Stimulated activated CD4-positive, alpha-beta T cell treated with anti-CD3 and anti-CD28 coated beads, Interleukin-15, amount 100 ng/mL, for 48 hours (primary cell): ENCODE results near the gene MBL2.
A peak's percentile ranks its signal among the peaks of the same experiment; 100 is the strongest.

ENCODE experiments used
- DNase-seq, 2 donors: peaks; one replicate each; pipeline ENCODE4 v3.0.0-alpha.2; 2020; ENCODE audit warnings: low read depth in 2 of 2

The MBL2 gene

DNA sequence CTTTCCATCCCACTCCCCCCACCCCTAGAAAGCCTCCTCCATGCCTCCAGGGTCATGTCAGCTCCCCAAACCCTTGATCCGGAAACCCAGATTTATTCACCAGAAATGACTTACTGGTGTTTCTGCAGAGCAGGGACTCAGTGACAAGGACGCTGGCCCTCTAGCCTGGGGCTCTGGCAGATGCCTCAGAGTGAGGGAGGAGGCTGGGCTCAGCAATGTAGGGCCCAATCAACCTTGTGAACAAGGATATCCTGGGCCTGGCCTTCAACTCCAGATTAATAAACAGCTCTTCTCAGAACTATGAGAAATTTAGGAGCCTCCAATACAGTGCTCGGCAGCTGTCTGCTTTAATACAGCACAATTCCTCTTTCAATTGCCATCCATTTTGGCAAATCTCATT is at the start of gene MBL2:
Gene MBL2, minus strand, starts transcription at position 162 of the 400 bp plus-strand sequence. CDS start 1,149 bp downstream, outside the sequence.
- no peak for DNase-seq

DNA sequence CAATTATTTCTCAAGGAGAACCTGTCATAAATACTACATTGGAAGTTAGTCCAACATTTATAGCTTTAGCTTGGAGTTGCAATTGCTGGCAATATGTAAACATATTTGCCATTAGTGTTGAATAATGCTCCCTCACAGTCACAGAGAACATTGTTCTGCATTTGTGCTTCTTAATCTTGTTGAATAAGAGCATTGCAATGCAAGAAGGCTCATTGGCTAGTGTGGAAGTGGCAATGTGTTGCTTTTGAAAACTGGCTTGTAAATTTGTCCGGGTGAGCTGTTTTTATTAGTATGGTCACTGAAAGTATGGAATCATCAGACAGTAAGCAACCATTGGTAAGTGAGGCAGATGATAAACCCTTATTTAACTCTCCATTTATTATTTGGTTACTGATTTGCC is 47.7 kb upstream of the MBL2 start:
- no peak for DNase-seq

DNA sequence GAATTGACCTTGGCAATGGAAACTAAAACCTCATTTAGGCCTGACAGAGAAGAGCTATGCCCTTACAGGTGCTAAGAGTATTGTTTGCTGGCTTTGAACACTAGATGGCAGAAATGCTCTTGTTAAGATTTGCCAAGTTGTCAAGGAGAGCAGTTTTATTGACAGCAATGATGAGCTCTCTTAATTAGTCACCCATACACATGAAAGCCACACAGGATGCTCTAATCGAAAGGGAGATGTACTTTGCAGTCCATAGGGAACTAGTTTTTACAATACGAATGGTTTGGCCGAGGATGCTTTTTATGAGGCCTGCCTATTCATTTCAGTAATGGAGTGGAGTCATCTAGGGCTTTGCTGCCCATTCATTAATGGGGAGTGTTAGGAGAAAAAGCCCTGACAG is 45.4 kb upstream of the MBL2 start:
- DNase-seq: no peak

DNA sequence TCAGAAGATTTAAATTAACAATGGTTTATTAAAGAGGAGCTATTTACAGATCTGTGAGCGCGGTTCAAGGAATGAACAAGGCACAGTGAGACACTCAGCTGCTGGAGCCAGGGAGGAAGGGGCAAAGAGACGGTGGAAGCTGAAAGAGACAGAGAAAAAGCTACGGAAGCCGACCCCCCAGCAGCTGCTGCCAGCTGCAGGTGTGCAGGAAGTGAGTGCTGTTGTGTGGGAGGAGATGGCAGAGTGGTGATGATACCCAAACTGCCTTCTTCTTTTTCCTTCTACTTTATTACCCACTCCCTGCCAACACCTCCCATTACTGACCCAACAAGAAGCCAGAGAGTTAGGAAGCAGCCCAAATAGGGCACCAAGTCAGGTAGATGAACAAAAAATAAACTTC is 41.9 kb upstream of the MBL2 start:
- no peak for DNase-seq

DNA sequence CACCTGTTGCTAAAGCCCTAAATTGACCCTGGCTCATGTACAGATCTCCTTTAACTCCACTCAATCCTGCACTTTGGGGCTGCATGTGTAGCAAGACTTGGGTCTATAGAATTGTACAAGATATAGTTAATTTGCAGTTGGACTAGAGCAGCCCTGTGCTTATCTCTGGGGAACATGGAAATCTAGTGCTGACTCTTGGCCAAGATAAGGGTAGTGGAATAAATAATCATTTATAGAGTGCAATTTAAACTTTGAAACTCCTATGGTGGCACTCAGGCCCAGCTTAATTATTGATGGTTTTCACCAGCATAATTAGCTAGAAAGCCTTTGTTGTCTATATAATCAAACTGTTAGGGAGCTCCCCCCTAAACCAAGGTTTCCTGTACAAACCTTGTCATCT is 39.2 kb upstream of the MBL2 start:
- no peak for DNase-seq

DNA sequence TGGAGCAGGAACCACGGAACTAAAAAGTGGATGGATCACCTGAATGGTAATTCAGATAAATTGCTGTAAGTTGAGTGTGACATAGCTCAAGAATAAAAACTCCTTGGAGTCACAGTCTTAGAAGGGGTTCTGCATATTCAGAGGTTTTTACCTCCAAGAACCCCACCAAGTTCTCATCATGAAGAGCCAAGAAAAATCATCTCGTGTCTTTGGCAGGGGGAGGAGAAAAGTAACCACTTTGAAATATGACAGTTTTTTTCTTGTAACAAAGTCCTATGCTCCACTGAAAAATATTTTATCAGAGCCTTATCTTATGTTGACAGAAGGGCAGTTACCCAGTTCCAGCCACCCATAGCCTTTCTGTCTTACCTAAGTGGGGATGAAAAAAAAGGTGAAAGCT is 38.2 kb upstream of the MBL2 start:
- DNase-seq: no peak

DNA sequence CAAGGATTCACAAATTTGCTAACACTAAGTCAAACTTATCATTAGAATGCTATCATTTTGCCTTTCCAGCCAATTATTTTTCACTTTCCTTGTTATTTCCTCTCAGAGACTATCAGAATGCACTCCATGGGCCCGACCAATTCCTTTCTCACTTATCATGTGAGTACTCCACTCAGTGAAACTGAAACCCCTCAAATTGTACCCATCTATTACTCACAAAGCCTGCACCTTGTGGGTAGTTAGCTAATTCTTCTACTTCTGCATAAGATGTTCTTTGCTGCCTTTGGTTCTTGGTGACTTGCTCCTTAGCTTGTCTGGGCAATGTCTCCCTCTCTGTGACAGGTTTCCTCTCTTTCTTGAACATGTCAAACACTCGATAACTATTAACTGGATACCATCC is 35.2 kb upstream of the MBL2 start:
- no peak for DNase-seq

DNA sequence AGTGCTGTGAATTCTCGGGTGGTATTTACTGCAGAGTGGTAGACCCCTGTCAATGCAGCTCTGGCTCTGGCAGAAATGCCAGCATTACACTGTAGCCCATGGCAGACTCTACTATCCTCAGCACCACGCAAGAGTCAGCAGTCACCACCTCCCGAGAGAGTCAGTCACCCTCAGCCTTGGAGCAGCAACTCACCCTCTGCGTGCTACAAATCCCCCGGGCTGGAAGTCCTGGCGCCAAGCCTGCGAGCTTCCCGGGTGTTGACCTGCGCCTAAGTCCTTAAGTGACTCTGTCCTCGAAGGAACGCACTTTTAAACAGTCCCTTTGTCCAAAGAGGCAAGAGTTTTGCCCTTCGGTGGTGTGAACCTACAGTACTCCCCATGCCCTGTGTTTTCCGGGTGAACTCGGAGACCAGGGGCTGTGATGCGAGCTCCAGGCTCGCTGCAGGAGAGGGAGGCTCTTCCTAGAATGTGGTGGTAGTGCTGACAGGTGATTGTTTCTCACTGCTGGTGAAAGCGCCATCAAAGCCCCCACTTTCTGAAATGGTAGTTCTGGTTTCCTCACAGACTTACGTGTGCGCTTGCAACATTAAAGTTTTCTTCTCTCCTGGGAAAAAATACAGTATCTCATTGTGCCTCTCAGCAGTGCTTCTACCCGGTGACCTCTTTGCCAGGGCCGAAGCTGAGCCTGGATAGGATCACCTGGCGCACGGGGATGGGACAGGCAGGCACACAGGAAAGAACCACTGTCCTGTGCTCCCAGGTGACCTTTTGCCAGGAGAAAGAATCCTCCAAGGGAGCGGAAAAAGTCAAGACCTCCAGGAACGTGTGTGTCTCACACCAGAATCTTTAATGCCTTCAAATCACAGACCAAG is 33.1 kb upstream of the MBL2 start:
- DNase-seq: no peak

DNA sequence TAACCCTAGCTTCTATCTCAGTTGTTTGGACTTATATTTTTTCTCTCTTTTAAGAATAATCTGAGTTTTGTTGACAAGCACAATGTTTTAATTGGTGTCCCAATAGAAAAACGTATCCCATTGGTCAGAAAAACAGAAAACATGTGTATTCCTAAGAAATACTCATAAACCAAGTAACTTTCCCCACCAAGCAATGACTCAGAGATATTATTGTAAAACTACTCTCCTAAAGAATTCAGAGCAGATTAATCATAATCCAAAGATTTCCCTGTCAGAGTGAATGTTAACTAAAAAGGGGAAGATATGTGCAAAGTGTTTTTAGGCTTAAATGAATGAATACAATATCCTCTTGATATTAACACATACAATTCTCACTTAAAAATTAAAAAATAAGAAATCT is 29.4 kb upstream of the MBL2 start:
- no peak for DNase-seq

DNA sequence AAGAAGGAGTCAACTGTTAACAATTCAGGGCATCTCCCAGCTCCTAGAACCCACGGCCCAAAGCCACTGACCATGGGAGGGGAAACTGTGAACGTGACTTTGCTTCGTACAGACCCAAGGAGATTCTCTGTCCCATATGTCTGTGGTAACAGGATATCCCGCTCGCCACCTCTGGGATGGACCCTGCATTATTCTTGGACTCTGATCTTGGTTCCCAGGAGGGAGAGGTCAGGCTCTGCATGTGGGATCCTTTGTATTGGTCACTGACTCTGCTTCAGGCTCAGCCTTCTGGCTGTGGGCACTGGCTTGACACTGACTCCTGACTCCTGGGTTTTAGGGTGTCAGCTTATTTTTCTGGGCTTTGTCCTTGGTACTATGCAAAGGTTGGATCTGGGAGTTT is 13.5 kb upstream of the MBL2 start:
- DNase-seq: no peak

DNA sequence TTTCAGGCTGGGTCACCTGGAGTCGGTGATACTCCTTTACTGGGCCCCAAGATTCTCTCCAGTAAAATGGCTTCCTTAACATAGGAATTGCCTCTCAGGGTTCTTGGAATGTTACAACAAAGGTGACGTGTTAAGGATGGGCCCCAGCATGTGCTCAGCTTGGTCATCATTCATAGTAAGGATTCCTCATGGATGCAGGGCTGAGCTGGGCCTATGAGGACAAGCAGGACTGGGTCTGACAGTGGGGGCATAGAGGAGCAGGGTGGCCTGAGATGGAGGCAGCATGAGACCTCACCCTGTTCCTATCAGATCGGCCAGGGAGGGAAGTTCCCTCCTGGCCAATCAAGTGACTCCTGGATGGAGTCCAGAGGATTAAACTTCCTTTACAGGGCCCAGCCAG is 12.8 kb upstream of the MBL2 start:
- no peak for DNase-seq

DNA sequence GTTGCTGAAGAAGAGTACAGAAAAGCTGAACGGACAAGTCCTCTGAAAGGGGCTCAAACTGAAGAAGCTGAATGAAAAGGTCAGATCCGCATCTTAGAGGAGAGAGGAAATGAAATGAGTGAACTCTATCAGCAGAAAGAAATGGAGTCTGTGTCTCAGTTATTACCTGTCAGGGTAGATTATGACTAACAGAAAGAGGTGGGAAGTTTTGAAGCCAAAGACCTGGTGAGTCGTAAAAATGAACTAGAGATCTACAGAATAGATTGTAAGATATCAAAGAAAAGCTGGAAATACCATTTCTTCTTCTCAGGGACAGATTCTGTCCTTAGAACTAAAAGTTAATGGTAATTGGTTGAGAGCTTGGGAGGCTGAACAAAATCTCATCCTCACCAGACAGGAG is 11.1 kb upstream of the MBL2 start:
- no peak for DNase-seq

DNA sequence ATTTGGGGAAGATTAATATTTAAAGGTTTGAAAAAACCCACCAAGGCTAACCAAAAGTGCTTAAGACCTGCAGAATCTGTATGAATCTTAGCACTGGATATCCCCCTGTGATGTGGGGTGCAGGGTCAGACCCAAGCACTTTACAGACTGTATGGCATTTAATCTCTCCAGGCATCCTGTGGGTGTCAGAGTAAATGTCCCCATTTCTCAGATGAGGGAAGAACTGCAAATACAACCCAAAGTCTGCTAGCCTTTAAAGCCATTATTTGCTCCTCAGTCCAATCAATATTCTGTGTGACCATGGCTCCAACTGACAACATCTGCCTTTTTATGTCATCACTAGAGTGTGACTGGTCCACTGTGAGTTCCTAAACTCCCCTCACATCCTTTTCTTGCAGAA is 10.0 kb upstream of the MBL2 start:
- DNase-seq: no peak

DNA sequence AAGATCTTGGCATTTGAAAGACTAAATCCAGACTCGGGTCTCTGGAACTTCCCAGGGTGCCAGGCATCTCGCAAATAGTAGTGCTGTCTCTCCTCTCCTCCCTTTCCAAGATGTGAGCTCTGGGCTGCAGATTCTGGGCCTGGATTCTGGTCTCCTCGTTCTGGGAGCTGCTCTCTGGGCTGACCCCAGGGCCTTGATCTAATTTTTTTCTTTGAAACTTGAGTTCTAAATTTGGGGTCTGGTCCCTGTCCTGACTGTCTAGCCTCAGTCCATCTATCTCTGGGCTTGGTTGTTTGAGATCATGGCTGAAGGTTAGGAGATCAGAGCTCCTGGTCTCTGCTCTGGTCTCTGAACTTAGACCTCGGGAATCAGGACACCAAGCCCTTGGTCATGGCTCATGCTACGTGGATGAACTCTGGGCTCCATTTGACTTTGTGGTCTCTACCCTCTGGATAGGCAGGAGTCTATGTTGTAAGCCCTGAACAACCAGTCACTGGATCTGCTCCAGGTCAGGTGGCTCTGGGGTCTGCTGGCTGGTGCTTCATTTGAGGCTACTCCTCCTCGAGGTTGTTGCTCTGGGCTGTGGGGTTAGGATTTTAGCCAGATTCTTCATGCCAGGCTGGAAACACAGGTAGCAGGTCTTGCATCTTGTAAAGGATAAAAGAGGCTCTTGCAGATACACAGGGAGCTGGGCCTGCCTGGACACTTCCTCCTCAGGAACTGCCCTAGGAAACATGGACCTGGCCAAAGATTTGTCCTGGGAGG is 8.0 kb upstream of the MBL2 start:
- no peak for DNase-seq

DNA sequence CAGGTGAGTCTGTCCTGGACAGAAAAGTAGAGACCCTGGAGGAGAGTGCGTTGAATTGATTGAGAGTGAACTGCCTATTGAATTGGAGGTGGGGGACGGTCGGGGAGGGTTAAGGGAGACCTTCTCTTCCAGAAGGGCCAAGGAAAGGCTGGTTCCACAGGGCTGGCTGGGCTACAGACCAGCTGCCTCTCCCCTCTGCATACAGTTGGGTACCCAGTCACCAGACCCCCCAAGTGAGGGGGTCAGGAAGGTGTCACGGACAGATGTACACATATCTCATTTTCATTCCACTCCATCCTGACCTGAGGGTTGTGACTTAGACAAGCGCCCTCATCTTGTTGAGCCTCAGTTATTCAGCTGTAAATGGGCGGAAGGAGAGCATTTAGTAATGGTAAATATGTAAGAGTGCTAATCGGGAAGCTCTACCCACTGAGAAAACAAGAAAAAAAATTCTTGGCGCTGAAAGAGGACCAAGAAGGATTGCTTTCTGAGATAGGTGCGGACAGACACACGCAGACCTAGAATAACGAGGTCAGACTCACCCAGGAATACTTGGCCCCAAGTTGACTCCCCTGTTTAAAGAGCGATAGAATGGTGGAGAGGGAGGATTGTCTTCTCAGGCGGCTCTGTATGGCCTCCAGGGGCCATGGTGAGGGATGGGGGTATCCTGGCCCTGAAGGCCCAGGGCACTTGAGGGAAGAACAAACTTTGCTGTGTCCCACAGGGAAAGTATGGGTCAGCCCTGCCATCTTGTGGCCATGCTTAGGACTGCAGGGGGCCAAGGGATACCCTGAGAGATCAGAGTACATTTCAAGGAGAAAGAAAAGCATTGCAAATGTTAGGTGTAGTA is 7.2 kb upstream of the MBL2 start:
- peak; percentile 4 to 14 for DNase-seq

DNA sequence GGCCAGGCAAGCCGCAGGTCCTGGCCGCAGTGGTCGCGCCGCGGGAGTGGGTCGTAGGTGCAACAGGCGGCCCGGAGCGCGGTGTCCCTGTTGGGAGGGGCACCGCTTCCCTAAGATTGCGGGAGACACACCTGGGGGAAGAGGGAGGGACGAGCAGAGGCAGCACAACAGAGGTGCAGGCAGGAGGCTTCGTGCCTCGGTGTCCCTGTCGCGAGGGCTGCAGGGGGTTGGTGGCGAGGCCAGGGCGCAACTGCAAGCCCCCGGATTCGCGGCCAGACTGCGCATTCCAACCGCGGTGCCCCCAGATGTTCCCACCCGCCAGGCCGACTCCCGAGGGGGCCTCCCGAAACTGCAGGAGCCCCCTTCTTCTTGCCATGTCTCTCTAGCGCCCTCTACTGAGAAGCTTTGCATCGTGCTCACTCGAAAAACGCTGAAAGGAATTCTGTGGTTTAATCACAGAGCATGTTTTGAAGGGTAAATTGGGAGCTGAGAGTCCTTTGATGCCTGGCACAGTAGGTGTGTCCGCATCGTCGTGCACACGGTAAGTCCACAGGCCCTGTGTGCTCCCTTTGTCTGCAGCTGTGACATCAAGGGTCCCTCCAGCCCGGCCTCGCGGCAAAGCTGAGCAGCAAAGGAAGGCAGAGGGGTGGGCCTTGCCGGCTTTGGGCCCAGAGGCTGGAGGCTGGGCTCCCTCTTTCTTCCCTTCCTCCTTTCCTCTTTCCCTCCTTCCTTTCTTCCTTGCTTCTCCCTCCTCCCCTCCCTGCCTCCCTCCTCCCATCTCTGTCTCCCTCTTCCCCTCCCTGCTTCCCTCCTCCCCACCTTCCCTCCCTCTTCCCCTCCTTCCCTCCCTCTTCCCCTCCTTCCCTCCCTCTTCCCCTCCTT is 6.2 kb upstream of the MBL2 start:
- no peak for DNase-seq

DNA sequence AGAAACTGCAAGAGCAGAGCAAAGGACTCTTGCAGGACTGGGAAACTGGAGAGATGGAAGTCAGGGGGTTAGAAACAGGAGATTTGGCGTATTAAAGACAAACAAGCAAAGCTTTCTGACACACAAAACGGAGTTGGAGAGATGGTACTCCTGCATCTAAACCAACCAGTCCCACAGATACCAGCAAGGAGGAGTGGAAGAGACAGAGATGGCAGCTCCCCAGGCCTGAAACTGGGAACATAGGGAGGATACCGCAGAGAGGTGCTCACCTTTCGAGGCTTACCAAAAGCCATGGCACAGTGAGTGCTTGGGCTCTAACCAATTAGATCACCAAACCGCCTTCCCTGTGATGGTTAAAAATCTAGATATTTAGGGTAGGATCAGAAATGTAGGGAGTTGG is 4.8 kb upstream of the MBL2 start:
- DNase-seq: no peak

DNA sequence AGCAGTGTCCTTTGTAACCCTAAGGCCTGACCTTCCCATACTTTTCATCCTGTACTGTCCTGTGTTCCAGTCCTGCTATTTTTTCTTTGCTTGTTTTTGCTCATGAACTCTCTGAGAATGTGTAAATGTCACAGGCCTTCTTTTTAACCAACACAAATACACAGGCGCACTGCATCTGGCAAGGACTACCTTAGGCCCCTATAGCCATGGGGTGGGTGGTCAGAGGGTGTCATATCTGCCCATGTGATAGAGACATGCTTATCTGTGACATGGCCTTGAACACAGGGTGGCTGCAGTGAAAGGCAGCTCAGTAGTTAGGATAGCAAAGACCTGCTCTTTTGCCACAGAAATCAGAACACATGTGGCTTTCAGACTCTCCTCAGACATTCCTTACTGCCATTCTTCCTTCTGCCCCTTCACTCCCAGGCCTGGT is 3.9 kb upstream of the MBL2 start:
- no peak for DNase-seq

DNA sequence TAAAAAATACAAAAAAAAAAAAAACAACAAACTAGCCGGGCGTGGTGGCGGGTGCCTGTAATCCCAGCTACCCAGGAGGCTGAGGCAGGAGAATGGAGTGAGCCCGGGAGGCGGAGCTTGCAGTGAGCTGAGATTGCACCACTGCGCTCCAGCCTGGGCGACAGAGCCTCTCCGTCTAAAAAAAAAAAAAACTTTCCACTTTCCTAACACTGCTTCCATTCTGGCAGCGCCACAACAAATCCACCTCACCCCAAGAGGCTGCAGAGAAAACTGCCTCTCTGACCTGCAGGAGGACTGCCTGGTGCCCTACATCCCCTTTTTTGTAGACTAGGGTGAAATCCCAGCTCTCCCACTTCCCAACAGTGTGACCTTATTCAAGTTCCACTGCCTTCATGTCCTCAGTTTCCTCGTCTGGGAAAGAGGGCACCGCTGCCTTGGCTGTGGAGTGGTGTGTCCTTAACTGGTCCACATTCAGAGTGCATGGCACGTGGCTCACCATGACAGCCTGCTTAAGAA is 2.6 kb upstream of the MBL2 start:
- DNase-seq: no peak

DNA sequence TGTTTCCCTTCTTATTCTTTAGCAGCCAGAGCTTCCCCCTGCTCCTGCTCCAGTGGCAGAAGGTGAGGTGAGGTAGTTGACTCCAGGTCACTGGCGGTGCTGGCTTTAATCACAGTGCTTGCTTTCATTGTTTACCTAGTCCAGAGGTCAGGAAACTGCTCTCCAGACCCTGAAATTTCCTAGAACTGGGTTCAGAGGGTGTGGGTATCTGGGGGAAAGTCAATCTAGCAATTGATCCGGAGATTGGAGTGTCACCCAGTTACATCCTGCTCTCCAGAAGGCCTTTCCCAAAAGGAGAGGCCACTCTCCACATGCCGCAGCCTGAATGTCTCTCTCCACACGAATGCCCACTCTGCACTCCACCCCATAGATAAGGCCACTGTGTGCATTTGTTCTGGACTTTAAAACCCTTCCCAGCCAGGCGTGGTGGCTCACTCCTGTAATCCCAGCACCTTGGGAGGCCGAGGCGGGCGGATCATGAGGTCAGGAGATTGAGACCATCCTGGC is 2.1 kb upstream of the MBL2 start:
- no peak for DNase-seq

DNA sequence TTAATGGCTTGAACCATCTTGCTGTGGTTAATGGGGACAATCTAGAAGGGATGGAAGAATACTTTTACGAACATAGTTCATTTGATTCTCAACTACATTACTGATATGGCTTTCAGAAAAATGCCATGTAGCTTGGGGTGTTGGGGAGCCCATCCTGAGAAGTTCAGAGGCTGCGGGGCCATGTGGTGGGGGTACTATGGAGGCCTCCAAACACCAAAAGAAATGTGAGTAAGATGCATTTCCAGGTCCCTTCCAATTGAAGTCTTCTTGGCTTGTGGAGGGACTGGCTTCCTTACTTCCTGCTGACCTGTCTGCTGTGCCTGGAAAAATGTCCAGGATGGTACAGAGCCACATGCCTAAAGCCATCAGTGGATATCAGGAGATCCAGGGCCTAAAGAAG is 1.6 kb upstream of the MBL2 start:
- DNase-seq: no peak
